Endothelial cell of umbilical vein (primary cell): Measurements from ENCODE around the gene L3MBTL4. TPM values are rescaled to one million over a fixed set of nuclear protein-coding genes. Genes with fewer than 3 reads are reported as not detected.

Experiments
- BruUV-seq: library from RNA; stranded (reverse); fragments of 400-500 nt; replicated peaks from 2 replicates; lab custom pipeline; 2021; lab: Mats Ljungman, UMichigan
- CTCF ChIA-PET: fragments of 300-600, 350-600 bp; sonication (Branson Sonifier 250); formaldehyde crosslinking; loops from one replicate; lab custom pipeline; 2021; ENCODE audit warnings: antibody characterized with exemption, inconsistent platforms; lab: Charles Lee
- POLR2A ChIA-PET: fragments of 300-600, 350-600 bp; sonication (Branson Sonifier 250); formaldehyde crosslinking; loops from one replicate; lab custom pipeline; 2021; ENCODE audit warnings: antibody characterized with exemption, inconsistent platforms; lab: Charles Lee
- DNase-seq: peaks from one replicate; pipeline ENCODE4 v3.0.0-alpha.2; 2011; ENCODE audit warnings: low read depth, low spot score
- FAIRE-seq: peaks from 2 replicates; lab custom pipeline; 2011; peaks lifted over from hg19 to GRCh38; lab: Jason Lieb, UNC
- H2AFZ ChIP-seq: 2 replicates; pipeline ENCODE4 v1.6.0; 2012; ENCODE audit warnings: low read depth, low read length, control low read depth, inconsistent platforms
- H3K27ac ChIP-seq: 2 replicates; pipeline ENCODE4 v1.5.1; 2011; ENCODE audit warnings: low read depth, mild to moderate bottlenecking, control low read depth, low read length, moderate library complexity; ENCODE audit not compliant: insufficient read depth
- H3K27me3 ChIP-seq, 2 experiments: 2 replicates each; pipeline versions ENCODE4 v1.6.0 to v1.6.1; 2011; ENCODE audit warnings: low read length in 2 of 2, mixed read lengths in 1 of 2; ENCODE audit not compliant: control insufficient read depth in 2 of 2, insufficient read depth in 2 of 2
- H3K36me3 ChIP-seq, 2 experiments: 2 replicates in 1 of 2; 3 replicates in 1 of 2; pipeline ENCODE4 v1.5.1; 2011; ENCODE audit warnings: low read length in 2 of 2, mild to moderate bottlenecking in 1 of 2, moderate library complexity in 1 of 2; ENCODE audit not compliant: control insufficient read depth in 2 of 2, insufficient read depth in 2 of 2; ENCODE audit errors: extremely low read depth in 1 of 2
- H3K4me1 ChIP-seq: 3 replicates; pipeline ENCODE4 v1.5.1; 2011; ENCODE audit warnings: mild to moderate bottlenecking, low read length; ENCODE audit not compliant: control insufficient read depth, insufficient read depth; ENCODE audit errors: extremely low read depth
- H3K4me2 ChIP-seq: 2 replicates; pipeline ENCODE4 v1.6.1; 2011; ENCODE audit warnings: low read length, control low read depth, mixed read lengths; ENCODE audit not compliant: insufficient read depth
- H3K4me3 ChIP-seq, 3 experiments: fragments of 200-600 bp in 1 of 3; sonication (generic), shearing (Covaris generic) in 1 of 3; replicated peaks in 1 of 3; 2 replicates each; pipeline ENCODE4 v1.5.1; 2011 to 2016; ENCODE audit warnings: control low read depth in 3 of 3, low read length in 3 of 3, mild to moderate bottlenecking in 2 of 3, inconsistent platforms in 1 of 3, low read depth in 1 of 3, moderate library complexity in 1 of 3; ENCODE audit not compliant: insufficient read depth in 1 of 3
- H3K79me2 ChIP-seq: 2 replicates; pipeline ENCODE4 v1.6.0; 2012; ENCODE audit warnings: low read length, inconsistent platforms; ENCODE audit not compliant: control insufficient read depth, insufficient read depth
- H3K9ac ChIP-seq: replicated peaks from 2 replicates; pipeline ENCODE3; 2011; ENCODE audit warnings: low read length, control low read depth; ENCODE audit not compliant: insufficient read depth; ENCODE audit errors: extremely low read depth
- H3K9me1 ChIP-seq: replicated peaks from 3 replicates; pipeline ENCODE4 v1.6.0; 2011; ENCODE audit warnings: mild to moderate bottlenecking, low read length; ENCODE audit not compliant: control insufficient read depth, insufficient read depth; ENCODE audit errors: extremely low read depth
- H3K9me3 ChIP-seq: replicated peaks from 2 replicates; pipeline ENCODE4 v1.5.1; 2012; ENCODE audit warnings: low read length, inconsistent platforms; ENCODE audit not compliant: control insufficient read depth, insufficient read depth
- H4K20me1 ChIP-seq: replicated peaks from 2 replicates; pipeline ENCODE3; 2011; ENCODE audit warnings: mild to moderate bottlenecking, low read length; ENCODE audit not compliant: control insufficient read depth, insufficient read depth; ENCODE audit errors: extremely low read depth
- EZH2 ChIP-seq: IDR thresholded peaks from 2 replicates; pipeline ENCODE4 v1.6.1; 2012; ENCODE audit warnings: borderline replicate concordance, low read depth, mild to moderate bottlenecking, moderate library complexity, low read length, inconsistent platforms; ENCODE audit not compliant: severe bottlenecking
- FOS ChIP-seq: IDR thresholded peaks from 2 replicates; pipeline ENCODE4 v1.6.1; 2011; ENCODE audit warnings: mild to moderate bottlenecking, low read length, moderate library complexity, borderline replicate concordance; ENCODE audit not compliant: insufficient read depth
- GATA2 ChIP-seq: IDR thresholded peaks from 2 replicates; pipeline ENCODE4 v1.7.0; 2011; ENCODE audit warnings: low read depth, mild to moderate bottlenecking, moderate library complexity, mixed read lengths, low read length; ENCODE audit not compliant: insufficient read length, insufficient read depth
- JUN ChIP-seq: IDR thresholded peaks from 2 replicates; pipeline ENCODE4 v1.6.1; 2011; ENCODE audit warnings: borderline replicate concordance, low read depth; ENCODE audit not compliant: insufficient read length, insufficient read depth
- MAX ChIP-seq: IDR thresholded peaks from 2 replicates; pipeline ENCODE4 v1.6.1; 2011; ENCODE audit not compliant: insufficient read depth, insufficient read length
- MYC ChIP-seq: IDR thresholded peaks from one replicate; pipeline ENCODE4 v1.6.1; 2011; ENCODE audit warnings: mild to moderate bottlenecking, low read depth, low read length
- POLR2A ChIP-seq: IDR thresholded peaks from 2 replicates; pipeline ENCODE4 v1.6.1; 2012; ENCODE audit warnings: low read depth, mild to moderate bottlenecking, control low read depth, low read length
- POLR2AphosphoS5 ChIP-seq: IDR thresholded peaks from 2 replicates; pipeline ENCODE4 v1.6.1; 2012; ENCODE audit warnings: low read depth, mild to moderate bottlenecking, control low read depth, low read length, moderate library complexity; ENCODE audit not compliant: insufficient read depth
- dilution Hi-C: fragments of 300-500 bp; cut with MboI; formaldehyde crosslinking; loops from one replicate; pipeline ENCODE4 v1.15.0; 2019; ENCODE audit warnings: low sequenced_read_pairs; ENCODE audit not compliant: extremely low pct_ligation_motif_present
- intact Hi-C: fragments of 100-400 bp; cut with micrococcal nuclease; formaldehyde crosslinking; loops from one replicate; pipeline ENCODE4 v1.10.0; 2022
- polyA plus RNA-seq, 4 experiments: library from polyadenylated mRNA; depleted of rRNA in 3 of 4; stranded (reverse) in 3 of 4; unstranded in 1 of 4; fragments of >200 nt; gene quantifications; 2 replicates each; pipeline versions ENCODE4 v1.2.1 to v1.2.3, GENCODE V29; 2011 to 2012; ENCODE audit warnings: missing spikeins in 1 of 4
- total RNA-seq: library from RNA; stranded (reverse); gene quantifications from 2 replicates; pipeline ENCODE4 v1.2.3, GENCODE V29; 2021
- TF ChIP-seq, protein P1 (sequence below), 2 donors: IDR thresholded peaks; 1 replicate in 1 of 2; 2 replicates in 1 of 2; pipeline ENCODE4 v1.5.1; 2011; ENCODE audit warnings: low read length in 2 of 2, mild to moderate bottlenecking in 2 of 2, moderate library complexity in 2 of 2, control low read depth in 1 of 2, inconsistent platforms in 1 of 2, low read depth in 1 of 2; ENCODE audit not compliant: insufficient read depth in 1 of 2; ENCODE audit errors: extremely low read depth in 1 of 2

The L3MBTL4 gene
- total and polyA plus RNA-seq, 2 donors (not counting 3 experiments of a cell fraction or from before 2014, with no cell fraction given) = 0.80 TPM; not detected in 1

GRCh38 chr18:6001867-6002266 is 412.8 kb downstream of the L3MBTL4 start:
- no peak overlapping the region for H2AFZ ChIP-seq
- intact Hi-C loops = no loop called here
- no peaks in the 10 kb centered on the region for H3K4me1 ChIP-seq
- H3K9ac ChIP-seq = no peak overlapping the region
- no peaks in the 10 kb centered on the region for H3K27me3 ChIP-seq
- no peaks in the 10 kb centered on the region for H4K20me1 ChIP-seq
- dilution Hi-C loops = no loop called here
- BruUV-seq = no TSS peak
- no peaks in the 10 kb centered on the region for H3K9me1 ChIP-seq
- no peak for FAIRE-seq
- no peaks in the 10 kb centered on the region for H3K9me3 ChIP-seq
- DNase-seq = no peak
- no peaks in the 10 kb centered on the region for H3K36me3 ChIP-seq
- TF ChIP-seq GATA2 (no peak), MYC (no peak), FOS (no peak)
- CTCF ChIA-PET = no interaction called here
- no peak overlapping the region for H3K27ac ChIP-seq
- no peaks in the 10 kb centered on the region for H3K79me2 ChIP-seq
- H3K4me3 ChIP-seq = no peak overlapping the region
- POLR2A ChIA-PET = no interaction called here
- no peak overlapping the region for H3K4me2 ChIP-seq

- H4K20me1 ChIP-seq = no peaks in the 10 kb centered on the region
- TF ChIP-seq, protein P1, sequence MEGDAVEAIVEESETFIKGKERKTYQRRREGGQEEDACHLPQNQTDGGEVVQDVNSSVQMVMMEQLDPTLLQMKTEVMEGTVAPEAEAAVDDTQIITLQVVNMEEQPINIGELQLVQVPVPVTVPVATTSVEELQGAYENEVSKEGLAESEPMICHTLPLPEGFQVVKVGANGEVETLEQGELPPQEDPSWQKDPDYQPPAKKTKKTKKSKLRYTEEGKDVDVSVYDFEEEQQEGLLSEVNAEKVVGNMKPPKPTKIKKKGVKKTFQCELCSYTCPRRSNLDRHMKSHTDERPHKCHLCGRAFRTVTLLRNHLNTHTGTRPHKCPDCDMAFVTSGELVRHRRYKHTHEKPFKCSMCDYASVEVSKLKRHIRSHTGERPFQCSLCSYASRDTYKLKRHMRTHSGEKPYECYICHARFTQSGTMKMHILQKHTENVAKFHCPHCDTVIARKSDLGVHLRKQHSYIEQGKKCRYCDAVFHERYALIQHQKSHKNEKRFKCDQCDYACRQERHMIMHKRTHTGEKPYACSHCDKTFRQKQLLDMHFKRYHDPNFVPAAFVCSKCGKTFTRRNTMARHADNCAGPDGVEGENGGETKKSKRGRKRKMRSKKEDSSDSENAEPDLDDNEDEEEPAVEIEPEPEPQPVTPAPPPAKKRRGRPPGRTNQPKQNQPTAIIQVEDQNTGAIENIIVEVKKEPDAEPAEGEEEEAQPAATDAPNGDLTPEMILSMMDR (IDR thresholded peaks at IDR 0.05; ENCODE audit: extremely low read depth in 1 of 2, insufficient read depth in 1 of 2, low read depth in 1 of 2, low read length in 2 of 2) = no peak
- TF ChIP-seq POLR2A (no peak), JUN (no peak), MYC (no peak), POLR2AphosphoS5 (no peak), EZH2 (no peak), GATA2 (no peak), FOS (no peak), MAX (no peak)
- no peak for DNase-seq
Measured at GRCh38 chr18:5998907-5999306, 415.8 kb downstream of the L3MBTL4 start.

More at GRCh38 chr18:5998907-5999306, 415.8 kb downstream of the L3MBTL4 start:
- Histone ChIP-seq H3K4me2 (no peak overlapping the region), H3K9me1 (no peaks in the 10 kb centered on the region), H3K27me3 (no peaks in the 10 kb centered on the region), H3K4me3 (no peak overlapping the region), H3K9ac (no peak overlapping the region), H3K9me3 (no peaks in the 10 kb centered on the region), H3K79me2 (no peaks in the 10 kb centered on the region), H3K4me1 (no peaks in the 10 kb centered on the region), H2AFZ (no peak overlapping the region), H3K27ac (no peak overlapping the region), H3K36me3 (no peaks in the 10 kb centered on the region)
- no TSS peak for BruUV-seq
- intact Hi-C loops = no loop called here
- dilution Hi-C loops = no loop called here
- ChIA-PET CTCF (no interaction called here), POLR2A (no interaction called here)
- no peak for FAIRE-seq
